Measurements from ENCODE around the gene STOX1.
"Not testable (repeated sequence)": the region's sequence is repeated elsewhere in the genome, so short reads cannot be mapped to it uniquely, and the experiment has no call there.

STOX1 gene

GRCh38 chr10:68828833-68829232 is 1.5 kb downstream of the STOX1 start:
- no peak for DNase-seq (ENCODE audit: low read depth)

- no peak for DNase-seq (ENCODE audit: low read depth)
Observed at GRCh38 chr10:68829521-68829920, 2.2 kb downstream of the STOX1 start.

- no peak for DNase-seq (ENCODE audit: low read depth)
Observed at GRCh38 chr10:68829952-68830351, 2.6 kb downstream of the STOX1 start.

GRCh38 chr10:68831961-68832455 is 4.7 kb downstream of the STOX1 start:
- no peak for DNase-seq (ENCODE audit: low read depth)

GRCh38 chr10:68832601-68833000 is 5.3 kb downstream of the STOX1 start:
- DNase-seq (ENCODE audit: low read depth), result no peak

GRCh38 chr10:68837626-68838322 is 10.4 kb downstream of the STOX1 start:
- DNase-seq (ENCODE audit: low read depth), result no peak

- not testable (repeated sequence) for DNase-seq (ENCODE audit: low read depth)
Observed at GRCh38 chr10:68840650-68841049, 13.3 kb downstream of the STOX1 start.

GRCh38 chr10:68848281-68848680 is 20.9 kb downstream of the STOX1 start:
- no peak for DNase-seq (ENCODE audit: low read depth)

GRCh38 chr10:68848806-68849205 is 21.5 kb downstream of the STOX1 start:
- no peak for DNase-seq (ENCODE audit: low read depth)

GRCh38 chr10:68856352-68856751 is 29.0 kb downstream of the STOX1 start:
- no peak for DNase-seq (ENCODE audit: low read depth)

- DNase-seq (ENCODE audit: low read depth), result no peak
Observed at GRCh38 chr10:68857005-68857404, 29.7 kb downstream of the STOX1 start.

GRCh38 chr10:68861253-68861652 is 33.9 kb downstream of the STOX1 start:
- no peak for DNase-seq (ENCODE audit: low read depth)

GRCh38 chr10:68864611-68865010 is 37.3 kb downstream of the STOX1 start:
- DNase-seq (ENCODE audit: low read depth), result no peak

GRCh38 chr10:68868173-68868572 is 40.8 kb downstream of the STOX1 start:
- DNase-seq (ENCODE audit: low read depth), result not testable (repeated sequence)

- no peak for DNase-seq (ENCODE audit: low read depth)
Observed at GRCh38 chr10:68869623-68870022, 42.3 kb downstream of the STOX1 start.

GRCh38 chr10:68870061-68870460 is 42.7 kb downstream of the STOX1 start:
- DNase-seq (ENCODE audit: low read depth), result no peak

GRCh38 chr10:68870545-68871104 is 43.3 kb downstream of the STOX1 start:
- no peak for DNase-seq (ENCODE audit: low read depth)

- DNase-seq (ENCODE audit: low read depth), result no peak
Observed at GRCh38 chr10:68871105-68871711, 43.9 kb downstream of the STOX1 start.

GRCh38 chr10:68871731-68872342 is 44.5 kb downstream of the STOX1 start:
- DNase-seq (ENCODE audit: low read depth), result no peak

GRCh38 chr10:68876246-68877138 is 49.2 kb downstream of the STOX1 start:
- no peak for DNase-seq (ENCODE audit: low read depth)

- no peak for DNase-seq (ENCODE audit: low read depth)
Observed at GRCh38 chr10:68877482-68878110, 50.3 kb downstream of the STOX1 start.

All from activated T-helper 1 cell treated with Interleukin-2 at 50 U/mL for 16 hours (primary cell).